PC-3 (cell line): Measurements from ENCODE around the gene ZFC3H1. TPM values are rescaled to one million over a fixed set of nuclear protein-coding genes. Genes with fewer than 3 reads are reported as not detected.
"Not testable (repeated sequence)": the region's sequence is repeated elsewhere in the genome, so short reads cannot be mapped to it uniquely, and the experiment has no call there.

Experiments
- ATAC-seq: fragments of 200-7000 bp; cut with Tn5 transposase; 2 replicates; pipeline ENCODE4 v1.9.1; 2020; ENCODE audit warnings: mild to moderate bottlenecking, moderate library complexity
- BruUV-seq: library from RNA; stranded (reverse); fragments of 400-500 nt; replicated peaks from 2 replicates; lab custom pipeline; 2021; lab: Mats Ljungman, UMichigan
- CTCF ChIA-PET: fragments of 300-600 bp; sonication (Branson Sonifier 250); formaldehyde crosslinking; loops from one replicate; lab custom pipeline; 2022; ENCODE audit warnings: antibody characterized with exemption; lab: Charles Lee
- POLR2A ChIA-PET: fragments of 300-600 bp; sonication (Branson Sonifier 250); formaldehyde crosslinking; loops from one replicate; lab custom pipeline; 2022; ENCODE audit warnings: antibody characterized with exemption; ENCODE audit not compliant: unreplicated experiment; lab: Charles Lee
- DNase-seq: peaks from one replicate; pipeline ENCODE4 v3.0.0-alpha.2; 2015
- H2AFZ ChIP-seq: fragments of 300-600 bp; sonication (generic); 2 replicates; pipeline ENCODE4 v1.6.0; 2016; ENCODE audit warnings: antibody characterized with exemption, low read length
- H3F3A ChIP-seq: fragments of 300-600 bp; sonication (generic); one replicate; pipeline ENCODE4 v1.6.0; 2017; ENCODE audit warnings: antibody characterized with exemption, low read length, control low read depth, mild to moderate bottlenecking; ENCODE audit not compliant: unreplicated experiment
- H3K27ac ChIP-seq: fragments of 300-600 bp; sonication (generic); 2 replicates; pipeline ENCODE4 v1.5.1; 2016; ENCODE audit warnings: mild to moderate bottlenecking, low read length
- H3K27me3 ChIP-seq: fragments of 300-600 bp; sonication (generic); 2 replicates; pipeline ENCODE4 v1.6.1; 2016; ENCODE audit warnings: low read length, mixed read lengths
- H3K36me3 ChIP-seq: fragments of 300-600 bp; sonication (generic); 2 replicates; pipeline ENCODE4 v1.6.1; 2016; ENCODE audit warnings: low read depth, mixed run types, low read length, mixed read lengths
- H3K4me1 ChIP-seq: fragments of 300-600 bp; sonication (generic); 2 replicates; pipeline ENCODE4 v1.5.1; 2016; ENCODE audit warnings: low read length; ENCODE audit not compliant: insufficient read depth
- H3K4me2 ChIP-seq: fragments of 300-600 bp; sonication (generic); 2 replicates; pipeline ENCODE4 v1.6.0; 2016; ENCODE audit warnings: low read length
- H3K4me3 ChIP-seq: fragments of 300-600 bp; sonication (generic); 2 replicates; pipeline ENCODE4 v1.5.1; 2016; ENCODE audit warnings: mild to moderate bottlenecking, low read length, mixed read lengths
- H3K79me2 ChIP-seq: fragments of 300-600 bp; sonication (generic); 2 replicates; pipeline ENCODE4 v1.6.1; 2017; ENCODE audit warnings: low read length, mixed read lengths
- H3K9ac ChIP-seq: fragments of 300-600 bp; sonication (generic); 2 replicates; pipeline ENCODE4 v1.6.0; 2016; ENCODE audit warnings: mild to moderate bottlenecking, low read length
- H3K9me2 ChIP-seq: fragments of 300-600 bp; sonication (generic); replicated peaks from 2 replicates; pipeline ENCODE4 v1.6.1; 2016; ENCODE audit warnings: mixed run types, low read length, mixed read lengths
- H3K9me3 ChIP-seq: fragments of 300-600 bp; sonication (generic); 2 replicates; pipeline ENCODE4 v1.6.1; 2016; ENCODE audit warnings: low read length, mixed read lengths
- H4K20me1 ChIP-seq: fragments of 300-600 bp; sonication (generic); 2 replicates; pipeline ENCODE4 v1.6.1; 2016; ENCODE audit warnings: low read length, mixed read lengths
- CTCF ChIP-seq: fragments of 300-600 bp; sonication (generic); conservative IDR thresholded peaks from 2 replicates; pipeline ENCODE4 v1.5.1; 2017; ENCODE audit warnings: antibody characterized with exemption, low read depth, mild to moderate bottlenecking, low read length
- EZH2 ChIP-seq: fragments of 300-600 bp; sonication (generic); IDR thresholded peaks from one replicate; pipeline ENCODE4 v1.6.1; 2017; ENCODE audit warnings: antibody characterized with exemption, mild to moderate bottlenecking, low read length; ENCODE audit not compliant: unreplicated experiment
- EZH2phosphoT487 ChIP-seq: fragments of 300-600 bp; sonication (generic); IDR thresholded peaks from 2 replicates; pipeline ENCODE4 v1.6.1; 2018; ENCODE audit warnings: mild to moderate bottlenecking, antibody characterized with exemption, low read length, borderline replicate concordance
- intact Hi-C: fragments of 100-400 bp; cut with micrococcal nuclease; formaldehyde crosslinking; loops from 2 replicates; pipeline ENCODE4 v1.9.0; 2023
- total RNA-seq: library from RNA; depleted of rRNA; stranded (reverse); fragments of >200 nt; gene quantifications from 2 replicates; pipeline ENCODE4 v1.2.3, GENCODE V29; 2014

The ZFC3H1 gene
- total RNA-seq, 1 experiment from 2014 or later = 13.7 TPM

DNA sequence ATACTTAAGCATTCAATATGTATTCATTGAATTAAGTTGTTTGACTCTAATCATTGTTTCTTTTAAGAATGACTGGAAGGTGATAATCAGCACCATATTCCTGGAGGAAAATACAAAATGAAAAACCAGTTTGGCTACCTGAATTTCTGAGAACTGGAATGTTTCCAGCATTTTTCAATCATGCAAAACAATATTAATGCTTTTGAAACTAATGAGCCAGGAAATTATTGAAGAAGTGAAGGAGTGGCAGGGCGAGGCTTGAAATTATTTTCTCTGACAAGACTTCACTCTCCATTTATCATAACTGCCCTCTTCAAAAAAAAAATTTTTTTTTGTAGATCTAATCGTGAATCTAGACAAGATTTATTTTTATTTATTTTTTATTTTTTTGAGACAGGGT is 41.3 kb upstream of the ZFC3H1 start:
- ATAC-seq (no peak), DNase-seq (peak; percentile 33)
- Histone ChIP-seq H3K9me2 (no peaks in the 10 kb centered on the region), H3K4me2 (no peak overlapping the region), H3F3A (no peaks in the 10 kb centered on the region), H3K9ac (no peak overlapping the region), H3K79me2 (no peaks in the 10 kb centered on the region), H3K9me3 (no peaks in the 10 kb centered on the region), H3K4me3 (no peak overlapping the region), H3K27me3 (no peaks in the 10 kb centered on the region), H3K27ac (no peak overlapping the region), H3K36me3 (peaks cover 11% of the 10 kb centered on the region), H2AFZ (no peak overlapping the region), H4K20me1 (no peaks in the 10 kb centered on the region), H3K4me1 (peaks cover 16% of the 10 kb centered on the region)
- no TSS peak for BruUV-seq
- TF ChIP-seq EZH2phosphoT487 (no peak), CTCF (no peak), EZH2 (no peak)
- POLR2A ChIA-PET = no interaction called here
- CTCF ChIA-PET = no interaction called here
- intact Hi-C loops = no loop called here

DNA sequence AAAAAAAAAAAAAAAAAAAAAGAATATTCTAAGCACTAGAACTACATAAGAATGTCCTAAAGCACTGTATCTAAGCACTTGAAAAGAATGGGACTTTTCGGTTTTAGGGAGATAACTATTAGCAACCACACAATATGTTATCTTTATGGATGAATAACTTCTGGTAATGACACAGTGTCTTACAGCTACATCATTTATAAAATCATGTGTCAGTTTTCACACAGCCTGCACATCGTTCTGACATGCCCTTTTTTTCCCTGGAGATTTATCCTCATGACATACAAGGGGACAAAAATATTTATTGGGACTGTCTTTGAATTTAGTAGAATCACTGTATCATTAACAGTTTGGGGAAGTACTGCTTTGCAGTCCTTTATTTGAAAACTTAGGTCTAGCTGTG is 39.6 kb upstream of the ZFC3H1 start:
- Histone ChIP-seq H3K79me2 (no peaks in the 10 kb centered on the region), H4K20me1 (no peaks in the 10 kb centered on the region), H3K36me3 (peaks cover 11% of the 10 kb centered on the region), H3K9ac (no peak overlapping the region), H3K27me3 (no peaks in the 10 kb centered on the region), H3K9me3 (no peaks in the 10 kb centered on the region), H3K4me1 (peaks cover 5% of the 10 kb centered on the region; the same call in 1 of the 2 replicates), H2AFZ (no peak overlapping the region), H3K9me2 (no peaks in the 10 kb centered on the region), H3K27ac (no peak overlapping the region), H3K4me3 (no peak overlapping the region), H3F3A (no peaks in the 10 kb centered on the region), H3K4me2 (no peak overlapping the region)
- CTCF ChIA-PET = interaction anchor here (1.3 kb wide), 2 partner anchors 17 to 44 kb away, joined by 4 to 6 read pairs; partner anchors contain the start of gene TMEM19
- TF ChIP-seq CTCF = no peak
- no peak for TF ChIP-seq EZH2
- no peak for TF ChIP-seq EZH2phosphoT487
- intact Hi-C loops = no loop called here
- no TSS peak for BruUV-seq
- POLR2A ChIA-PET = no interaction called here
- ATAC-seq (no peak), DNase-seq (no peak)

- ATAC-seq (peak; percentile 66), DNase-seq (peak; percentile 26)
- Histone ChIP-seq H2AFZ (no peak overlapping the region), H4K20me1 (no peaks in the 10 kb centered on the region), H3K27me3 (no peaks in the 10 kb centered on the region), H3K9me2 (no peaks in the 10 kb centered on the region), H3K4me1 (peaks cover 5% of the 10 kb centered on the region; the same call in 1 of the 2 replicates), H3K36me3 (peaks cover 11% of the 10 kb centered on the region), H3K9ac (no peak overlapping the region), H3K79me2 (no peaks in the 10 kb centered on the region), H3K4me2 (no peak overlapping the region), H3K9me3 (no peaks in the 10 kb centered on the region), H3K27ac (no peak overlapping the region), H3F3A (no peaks in the 10 kb centered on the region), H3K4me3 (no peak overlapping the region)
- BruUV-seq = no TSS peak
- intact Hi-C loops = no loop called here
- TF ChIP-seq EZH2 (no peak), EZH2phosphoT487 (no peak), CTCF (no peak)
- ChIA-PET CTCF (interaction anchor here (1.3 kb wide), 2 partner anchors 16 to 45 kb away, joined by 4 to 6 read pairs; partner anchors contain the start of gene TMEM19), POLR2A (no interaction called here)
These were observed 38.9 kb upstream of the ZFC3H1 start for GRCh38 chr12:71702590-71702989.

- ATAC-seq, DNase-seq: not testable (repeated sequence)
These were observed 38.5 kb upstream of the ZFC3H1 start for GRCh38 chr12:71702181-71702580.

More at GRCh38 chr12:71702181-71702580, 38.5 kb upstream of the ZFC3H1 start:
- H4K20me1 ChIP-seq, H3K9ac ChIP-seq, H2AFZ ChIP-seq, H3K4me1 ChIP-seq, H3K27ac ChIP-seq, H3K27me3 ChIP-seq, H3K4me2 ChIP-seq, H3K4me3 ChIP-seq, POLR2A ChIA-PET, intact Hi-C loops, CTCF ChIA-PET, BruUV-seq, H3F3A ChIP-seq, H3K9me3 ChIP-seq, H3K79me2 ChIP-seq, H3K9me2 ChIP-seq: not testable (repeated sequence)
- peaks cover 11% of the 10 kb centered on the region for H3K36me3 ChIP-seq
